Inflammatory macrophage treated with lipopolysaccharide for 1 hour (primary cell): ENCODE measurements around the gene MTTP.

Experiments
- DNase-seq, 2 donors: peaks; one replicate each; pipeline ENCODE4 v3.0.0-alpha.2; 2020 to 2022

Gene MTTP

GRCh38 chr4:99642725-99643489 is 68.3 kb downstream of the MTTP start:
- DNase-seq, result no peak

- DNase-seq, result no peak
Measured at GRCh38 chr4:99644453-99644852, 69.8 kb downstream of the MTTP start.

GRCh38 chr4:99645036-99645435 is 70.4 kb downstream of the MTTP start:
- DNase-seq, result no peak

- DNase-seq, result no peak
Measured at GRCh38 chr4:99645638-99646037, 71.0 kb downstream of the MTTP start.

- no peak for DNase-seq
Measured at GRCh38 chr4:99647071-99647470, 72.4 kb downstream of the MTTP start.

GRCh38 chr4:99648321-99648720 is 73.7 kb downstream of the MTTP start:
- no peak for DNase-seq

- no peak for DNase-seq
Measured at GRCh38 chr4:99649208-99649607, 74.6 kb downstream of the MTTP start.

- no peak for DNase-seq
Measured at GRCh38 chr4:99649778-99650177, 75.2 kb downstream of the MTTP start.

- DNase-seq, result no peak
Measured at GRCh38 chr4:99651016-99651769, 76.6 kb downstream of the MTTP start.

GRCh38 chr4:99651811-99652485 is 77.3 kb downstream of the MTTP start:
- DNase-seq, result no peak

GRCh38 chr4:99652596-99653436 is 78.2 kb downstream of the MTTP start:
- DNase-seq, result no peak

- no peak for DNase-seq
Measured at GRCh38 chr4:99653916-99654315, 79.3 kb downstream of the MTTP start.

GRCh38 chr4:99654361-99654761 is 79.7 kb downstream of the MTTP start:
- no peak for DNase-seq

- no peak for DNase-seq
Measured at GRCh38 chr4:99655308-99656081, 80.9 kb downstream of the MTTP start.

- DNase-seq, result no peak
Measured at GRCh38 chr4:99657798-99658197, 83.2 kb downstream of the MTTP start, which contains the start of gene C4orf54. Gene C4orf54, minus strand, starts transcription at chr4:99657828. Its CDS starts 3,180 bp downstream, at chr4:99654648.

- DNase-seq, result no peak
Measured at GRCh38 chr4:99658666-99659065, 84.0 kb downstream of the MTTP start.

- DNase-seq, result no peak
Measured at GRCh38 chr4:99661907-99662306, 87.3 kb downstream of the MTTP start.

- no peak for DNase-seq
Measured at GRCh38 chr4:99664716-99665115, 90.1 kb downstream of the MTTP start.

GRCh38 chr4:99665983-99666382 is 91.4 kb downstream of the MTTP start:
- DNase-seq, result no peak

GRCh38 chr4:99668472-99668871 is 93.8 kb downstream of the MTTP start:
- DNase-seq, result no peak

GRCh38 chr4:99669084-99669483 is 94.5 kb downstream of the MTTP start:
- DNase-seq, result no peak
